ENCODE results near the gene MT4.

The MT4 gene

GRCh38 chr16:56608043-56608875, 43.4 kb downstream of the MT4 start, which contains the start of gene MT2A:
Gene MT2A (plus strand): TSS chr16:56608584. CDS start chr16:56608656, 72 bp downstream.
- H3K4me3 ChIP-seq (ENCODE audit: low read depth, low read length): peak within 1 kb of the TSS; percentile 58
- TF ChIP-seq CTCF (IDR thresholded peaks at IDR 0.05; ENCODE audit: low read depth, low read length, missing control alignments): no peak

GRCh38 chr16:56608876-56609462, 44.1 kb downstream of the MT4 start:
- no peak for TF ChIP-seq CTCF (IDR thresholded peaks at IDR 0.05; ENCODE audit: low read depth, low read length, missing control alignments)
- DNase-seq (ENCODE audit: low read depth): no peak
- peak overlapping the region; percentile 58 for H3K4me3 ChIP-seq (ENCODE audit: low read depth, low read length)

More at GRCh38 chr16:56608043-56608875, 43.4 kb downstream of the MT4 start, which contains the start of gene MT2A:
- DNase-seq (ENCODE audit: low read depth): peak; percentile 74

- DNase-seq (ENCODE audit: low read depth): peak; percentile 76
- H3K4me3 ChIP-seq (ENCODE audit: low read depth, low read length): peak overlapping the region; percentile 58
These were observed 44.6 kb downstream of the MT4 start for GRCh38 chr16:56609463-56609921.

GRCh38 chr16:56610017-56610608, 45.2 kb downstream of the MT4 start:
- TF ChIP-seq CTCF (IDR thresholded peaks at IDR 0.05; ENCODE audit: low read depth, low read length, missing control alignments): no peak
- DNase-seq (ENCODE audit: low read depth): no peak
- H3K4me3 ChIP-seq (ENCODE audit: low read depth, low read length): peak overlapping the region; percentile 58

More at GRCh38 chr16:56609463-56609921, 44.6 kb downstream of the MT4 start:
- no peak for TF ChIP-seq CTCF (IDR thresholded peaks at IDR 0.05; ENCODE audit: low read depth, low read length, missing control alignments)

- H3K4me3 ChIP-seq (ENCODE audit: low read depth, low read length): no peak overlapping the region; the same call in 1 of the 2 replicates
- TF ChIP-seq CTCF (IDR thresholded peaks at IDR 0.05; ENCODE audit: low read depth, low read length, missing control alignments): no peak
- DNase-seq (ENCODE audit: low read depth): no peak
These were observed 45.8 kb downstream of the MT4 start for GRCh38 chr16:56610609-56611111.

- no peak overlapping the region for H3K4me3 ChIP-seq (ENCODE audit: low read depth, low read length)
- TF ChIP-seq CTCF (IDR thresholded peaks at IDR 0.05; ENCODE audit: low read depth, low read length, missing control alignments): no peak
- DNase-seq (ENCODE audit: low read depth): no peak
These were observed 46.5 kb downstream of the MT4 start for GRCh38 chr16:56611281-56611833.

Measured in GM12864 (cell line).